Upper lobe of left lung (tissue), 4 donors: Measurements from ENCODE around the gene TCF12.

Experiments used
- EP300 ChIP-seq, 4 donors: sonication (generic); formaldehyde crosslinking; IDR thresholded peaks; one replicate each; pipeline ENCODE4 v1.5.1; 2017; ENCODE audit warnings: antibody characterized with exemption in 4 of 4, control low read depth in 2 of 4
- TF ChIP-seq, protein P1 (sequence below), 6 experiments: fragments of 450-650 bp in 4 of 6; fragments of 200-600 bp in 2 of 6; sonication (generic) in 2 of 6; IDR thresholded peaks; one replicate each; pipeline ENCODE4 v1.5.1; 2016 to 2019; ENCODE audit warnings: antibody characterized with exemption in 6 of 6

DNA sequence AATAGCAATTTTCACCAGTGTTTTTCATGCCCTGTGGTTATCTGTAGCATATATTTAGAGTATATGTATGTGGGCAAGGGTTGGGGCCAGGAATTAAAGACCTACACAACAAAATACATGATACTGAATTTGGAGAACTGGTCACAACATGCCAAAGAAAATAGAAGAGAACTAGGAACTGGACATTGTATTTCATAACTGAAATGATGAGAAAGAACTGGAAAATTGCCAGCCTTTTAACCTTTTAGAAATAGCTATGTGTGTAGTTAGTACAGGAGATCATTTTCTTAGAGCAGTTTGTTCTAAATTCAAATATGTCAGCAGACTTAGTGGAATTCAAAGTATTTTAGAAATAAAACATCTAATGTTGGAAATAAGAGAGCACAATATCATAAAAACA, 230.8 kb downstream of the TCF12 start:
- TF ChIP-seq, protein P1, sequence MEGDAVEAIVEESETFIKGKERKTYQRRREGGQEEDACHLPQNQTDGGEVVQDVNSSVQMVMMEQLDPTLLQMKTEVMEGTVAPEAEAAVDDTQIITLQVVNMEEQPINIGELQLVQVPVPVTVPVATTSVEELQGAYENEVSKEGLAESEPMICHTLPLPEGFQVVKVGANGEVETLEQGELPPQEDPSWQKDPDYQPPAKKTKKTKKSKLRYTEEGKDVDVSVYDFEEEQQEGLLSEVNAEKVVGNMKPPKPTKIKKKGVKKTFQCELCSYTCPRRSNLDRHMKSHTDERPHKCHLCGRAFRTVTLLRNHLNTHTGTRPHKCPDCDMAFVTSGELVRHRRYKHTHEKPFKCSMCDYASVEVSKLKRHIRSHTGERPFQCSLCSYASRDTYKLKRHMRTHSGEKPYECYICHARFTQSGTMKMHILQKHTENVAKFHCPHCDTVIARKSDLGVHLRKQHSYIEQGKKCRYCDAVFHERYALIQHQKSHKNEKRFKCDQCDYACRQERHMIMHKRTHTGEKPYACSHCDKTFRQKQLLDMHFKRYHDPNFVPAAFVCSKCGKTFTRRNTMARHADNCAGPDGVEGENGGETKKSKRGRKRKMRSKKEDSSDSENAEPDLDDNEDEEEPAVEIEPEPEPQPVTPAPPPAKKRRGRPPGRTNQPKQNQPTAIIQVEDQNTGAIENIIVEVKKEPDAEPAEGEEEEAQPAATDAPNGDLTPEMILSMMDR (IDR thresholded peaks at IDR 0.05) = no peak
- no peak for TF ChIP-seq EP300 (IDR thresholded peaks at IDR 0.05)
